ENCODE measurements around the gene CYP4A11.

DNA sequence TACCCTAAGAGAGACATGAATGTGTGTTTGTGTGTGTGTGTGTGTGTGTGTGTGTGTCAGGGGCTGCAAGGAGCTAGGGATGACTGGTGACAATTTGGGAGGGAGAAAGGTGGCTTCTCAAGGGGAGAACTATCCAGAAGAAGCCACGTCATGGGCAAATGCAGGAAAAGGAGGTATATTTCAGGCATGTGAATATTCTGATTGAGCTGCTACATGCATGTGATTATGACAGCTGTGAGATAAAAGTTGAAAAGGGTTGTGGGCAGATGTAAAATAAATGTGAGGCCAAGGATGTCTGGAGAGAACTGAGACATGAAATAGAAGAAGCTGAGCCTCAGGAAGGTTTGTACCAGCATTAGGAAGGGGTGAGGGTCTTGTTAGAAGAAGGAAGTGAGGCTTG is 4.5 kb downstream of the CYP4A11 start:
- no peak for TF ChIP-seq POLR2AphosphoS5 (IDR thresholded peaks at IDR 0.05)
- TF ChIP-seq, protein P1, sequence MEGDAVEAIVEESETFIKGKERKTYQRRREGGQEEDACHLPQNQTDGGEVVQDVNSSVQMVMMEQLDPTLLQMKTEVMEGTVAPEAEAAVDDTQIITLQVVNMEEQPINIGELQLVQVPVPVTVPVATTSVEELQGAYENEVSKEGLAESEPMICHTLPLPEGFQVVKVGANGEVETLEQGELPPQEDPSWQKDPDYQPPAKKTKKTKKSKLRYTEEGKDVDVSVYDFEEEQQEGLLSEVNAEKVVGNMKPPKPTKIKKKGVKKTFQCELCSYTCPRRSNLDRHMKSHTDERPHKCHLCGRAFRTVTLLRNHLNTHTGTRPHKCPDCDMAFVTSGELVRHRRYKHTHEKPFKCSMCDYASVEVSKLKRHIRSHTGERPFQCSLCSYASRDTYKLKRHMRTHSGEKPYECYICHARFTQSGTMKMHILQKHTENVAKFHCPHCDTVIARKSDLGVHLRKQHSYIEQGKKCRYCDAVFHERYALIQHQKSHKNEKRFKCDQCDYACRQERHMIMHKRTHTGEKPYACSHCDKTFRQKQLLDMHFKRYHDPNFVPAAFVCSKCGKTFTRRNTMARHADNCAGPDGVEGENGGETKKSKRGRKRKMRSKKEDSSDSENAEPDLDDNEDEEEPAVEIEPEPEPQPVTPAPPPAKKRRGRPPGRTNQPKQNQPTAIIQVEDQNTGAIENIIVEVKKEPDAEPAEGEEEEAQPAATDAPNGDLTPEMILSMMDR (IDR thresholded peaks at IDR 0.05) = no peak
